ENCODE results near the gene ZBTB24.
"Not testable (repeated sequence)": the region's sequence is repeated elsewhere in the genome, so short reads cannot be mapped to it uniquely, and the experiment has no call there.

Gene ZBTB24

GRCh38 chr6:109482905-109483734 is at the start of gene ZBTB24:
Gene ZBTB24, minus strand, starts transcription at chr6:109483219. Its CDS starts 1,193 bp downstream, at chr6:109482026.
- DNase-seq: peak; percentile 87
- in situ Hi-C loops (cut with HindIII; ENCODE audit: low pct_ligation_motif_present, low pct_unique_long_range_greater_than_20kb, low sequenced_read_pairs): no loop called here

GRCh38 chr6:109531446-109531845 is 48.4 kb upstream of the ZBTB24 start:
- no peak for DNase-seq
- in situ Hi-C loops (cut with HindIII; ENCODE audit: low pct_ligation_motif_present, low pct_unique_long_range_greater_than_20kb, low sequenced_read_pairs): no loop called here

GRCh38 chr6:109527989-109528388 is 45.0 kb upstream of the ZBTB24 start:
- peak; percentile 22 for DNase-seq
- in situ Hi-C loops (cut with HindIII; ENCODE audit: low pct_ligation_motif_present, low pct_unique_long_range_greater_than_20kb, low sequenced_read_pairs): no loop called here

GRCh38 chr6:109526905-109527628 is 44.0 kb upstream of the ZBTB24 start:
- DNase-seq: peak; percentile 61
- in situ Hi-C loops (cut with HindIII; ENCODE audit: low pct_ligation_motif_present, low pct_unique_long_range_greater_than_20kb, low sequenced_read_pairs): no loop called here

- in situ Hi-C loops (cut with HindIII; ENCODE audit: low pct_ligation_motif_present, low pct_unique_long_range_greater_than_20kb, low sequenced_read_pairs): no loop called here
- no peak for DNase-seq
Measured at GRCh38 chr6:109524129-109524528, 41.1 kb upstream of the ZBTB24 start.

- in situ Hi-C loops (cut with HindIII; ENCODE audit: low pct_ligation_motif_present, low pct_unique_long_range_greater_than_20kb, low sequenced_read_pairs): no loop called here
- DNase-seq: no peak
Measured at GRCh38 chr6:109523478-109523877, 40.5 kb upstream of the ZBTB24 start.

- DNase-seq: no peak
- in situ Hi-C loops (cut with HindIII; ENCODE audit: low pct_ligation_motif_present, low pct_unique_long_range_greater_than_20kb, low sequenced_read_pairs): no loop called here
Measured at GRCh38 chr6:109521080-109521479, 38.1 kb upstream of the ZBTB24 start.

- DNase-seq; in situ Hi-C loops (cut with HindIII; ENCODE audit: low pct_ligation_motif_present, low pct_unique_long_range_greater_than_20kb, low sequenced_read_pairs): not testable (repeated sequence)
Measured at GRCh38 chr6:109519647-109520046, 36.6 kb upstream of the ZBTB24 start.

GRCh38 chr6:109516929-109517328 is 33.9 kb upstream of the ZBTB24 start:
- in situ Hi-C loops (cut with HindIII; ENCODE audit: low pct_ligation_motif_present, low pct_unique_long_range_greater_than_20kb, low sequenced_read_pairs): no loop called here
- no peak for DNase-seq

GRCh38 chr6:109515781-109516409 is 32.9 kb upstream of the ZBTB24 start:
- DNase-seq: no peak
- in situ Hi-C loops (cut with HindIII; ENCODE audit: low pct_ligation_motif_present, low pct_unique_long_range_greater_than_20kb, low sequenced_read_pairs): no loop called here

- no peak for DNase-seq
- in situ Hi-C loops (cut with HindIII; ENCODE audit: low pct_ligation_motif_present, low pct_unique_long_range_greater_than_20kb, low sequenced_read_pairs): no loop called here
Measured at GRCh38 chr6:109514946-109515345, 31.9 kb upstream of the ZBTB24 start.

- in situ Hi-C loops (cut with HindIII; ENCODE audit: low pct_ligation_motif_present, low pct_unique_long_range_greater_than_20kb, low sequenced_read_pairs): no loop called here
- DNase-seq: no peak
Measured at GRCh38 chr6:109513571-109514071, 30.6 kb upstream of the ZBTB24 start.

GRCh38 chr6:109512271-109512817 is 29.3 kb upstream of the ZBTB24 start:
- in situ Hi-C loops (cut with HindIII; ENCODE audit: low pct_ligation_motif_present, low pct_unique_long_range_greater_than_20kb, low sequenced_read_pairs): no loop called here
- DNase-seq: no peak

- in situ Hi-C loops (cut with HindIII; ENCODE audit: low pct_ligation_motif_present, low pct_unique_long_range_greater_than_20kb, low sequenced_read_pairs): no loop called here
- DNase-seq: no peak
Measured at GRCh38 chr6:109511832-109512231, 28.8 kb upstream of the ZBTB24 start.

- in situ Hi-C loops (cut with HindIII; ENCODE audit: low pct_ligation_motif_present, low pct_unique_long_range_greater_than_20kb, low sequenced_read_pairs): no loop called here
- DNase-seq: no peak
Measured at GRCh38 chr6:109510358-109510757, 27.3 kb upstream of the ZBTB24 start.

- in situ Hi-C loops (cut with HindIII; ENCODE audit: low pct_ligation_motif_present, low pct_unique_long_range_greater_than_20kb, low sequenced_read_pairs): no loop called here
Measured at GRCh38 chr6:109508166-109508860, 25.3 kb upstream of the ZBTB24 start.

GRCh38 chr6:109507490-109508072 is 24.6 kb upstream of the ZBTB24 start:
- DNase-seq: no peak
- in situ Hi-C loops (cut with HindIII; ENCODE audit: low pct_ligation_motif_present, low pct_unique_long_range_greater_than_20kb, low sequenced_read_pairs): no loop called here

More at GRCh38 chr6:109508166-109508860, 25.3 kb upstream of the ZBTB24 start:
- DNase-seq: no peak

- no peak for DNase-seq
- in situ Hi-C loops (cut with HindIII; ENCODE audit: low pct_ligation_motif_present, low pct_unique_long_range_greater_than_20kb, low sequenced_read_pairs): no loop called here
Measured at GRCh38 chr6:109506841-109507240, 23.8 kb upstream of the ZBTB24 start.
